HCT116 (cell line): ENCODE results near the gene ATP6V0C. TPM values are rescaled to one million over a fixed set of nuclear protein-coding genes. Genes with fewer than 3 reads are reported as not detected.

Experiments
- ATAC-seq: fragments of 200-7000 bp; cut with Tn5 transposase; 2 replicates; pipeline ENCODE4 v1.9.1; 2020; ENCODE audit warnings: mild to moderate bottlenecking, moderate library complexity
- BruUV-seq: library from RNA; stranded (reverse); fragments of 400-500 nt; replicated peaks from 2 replicates; lab custom pipeline; 2021; lab: Mats Ljungman, UMichigan
- CTCF ChIA-PET: fragments of 300-600 bp; sonication (Branson Sonifier 250); formaldehyde crosslinking; loops from one replicate; lab custom pipeline; 2021; ENCODE audit warnings: antibody characterized with exemption; lab: Charles Lee
- POLR2A ChIA-PET: fragments of 300-600, 350-600 bp; sonication (Branson Sonifier 250); formaldehyde crosslinking; loops from one replicate; lab custom pipeline; 2021; ENCODE audit warnings: antibody characterized with exemption; lab: Charles Lee
- RAD21 ChIA-PET, 2 experiments: fragments of 300-600 bp; sonication (Branson Sonifier 250); formaldehyde crosslinking; loops; one replicate each; lab custom pipeline; 2023; ENCODE audit warnings: low total read pairs in 2 of 2; ENCODE audit not compliant: uncharacterized antibody in 2 of 2, unreplicated experiment in 2 of 2, low non-redundant PET in 1 of 2; lab: Charles Lee
- DNase-seq: peaks from one replicate; pipeline ENCODE4 v3.0.0-alpha.2; 2010; ENCODE audit warnings: low read depth, low spot score
- H2AFZ ChIP-seq: fragments of 200-600 bp; shearing (Covaris generic), sonication (generic); 2 replicates; pipeline ENCODE4 v1.6.1; 2017; ENCODE audit warnings: low read depth, mixed run types, mixed read lengths, antibody characterized with exemption, low read length; ENCODE audit not compliant: poor library complexity, severe bottlenecking
- H3K27ac ChIP-seq: 2 replicates; pipeline ENCODE4 v1.5.1; 2012; ENCODE audit warnings: low read depth, low read length
- H3K27me3 ChIP-seq: fragments of 200-600 bp; sonication (generic); 2 replicates; pipeline ENCODE4 v1.6.1; 2016; ENCODE audit warnings: mixed run types, low read length, mixed read lengths; ENCODE audit not compliant: insufficient read depth
- H3K36me3 ChIP-seq, 2 experiments: fragments of 200-500 bp in 1 of 2; fragments of 200-600 bp in 1 of 2; sonication (Bioruptor generic) in 1 of 2; sonication (generic) in 1 of 2; 2 replicates each; pipeline versions ENCODE4 v1.5.1 to v1.6.1; 2014 to 2016; ENCODE audit warnings: low read length in 2 of 2, inconsistent platforms in 1 of 2, mixed read lengths in 1 of 2, mixed run types in 1 of 2; ENCODE audit not compliant: insufficient read depth in 2 of 2, control insufficient read depth in 1 of 2
- H3K4me1 ChIP-seq, 2 experiments: fragments of 200-600 bp in 1 of 2; sonication (generic) in 1 of 2; 2 replicates each; pipeline versions ENCODE4 v1.5.1 to v1.6.1; 2012 to 2017; ENCODE audit warnings: low read length in 2 of 2, inconsistent platforms in 1 of 2, mild to moderate bottlenecking in 1 of 2, mixed read lengths in 1 of 2, mixed run types in 1 of 2, moderate library complexity in 1 of 2; ENCODE audit not compliant: insufficient read depth in 2 of 2, control insufficient read depth in 1 of 2
- H3K4me2 ChIP-seq: fragments of 200-600 bp; sonication (generic); 2 replicates; pipeline ENCODE4 v1.6.1; 2017; ENCODE audit warnings: mixed run types, low read length, mixed read lengths
- H3K4me3 ChIP-seq, 2 experiments: fragments of 200-600 bp in 1 of 2; sonication (generic) in 1 of 2; replicated peaks in 1 of 2; 2 replicates each; pipeline ENCODE4 v1.5.1; 2011 to 2016; ENCODE audit warnings: low read length in 2 of 2, control low read depth in 1 of 2, low read depth in 1 of 2, mild to moderate bottlenecking in 1 of 2, mixed read lengths in 1 of 2, mixed run types in 1 of 2
- H3K79me2 ChIP-seq: fragments of 200-600 bp; sonication (generic); 2 replicates; pipeline ENCODE4 v1.6.1; 2017; ENCODE audit warnings: mild to moderate bottlenecking, mixed run types, low read length, moderate library complexity, mixed read lengths; ENCODE audit not compliant: insufficient read depth
- H3K9ac ChIP-seq: fragments of 200-600 bp; sonication (generic); 2 replicates; pipeline ENCODE4 v1.6.1; 2016; ENCODE audit warnings: low read length, mixed read lengths
- H3K9me2 ChIP-seq: fragments of 200-600 bp; sonication (generic), shearing (Covaris generic); 2 replicates; pipeline ENCODE4 v1.6.1; 2017; ENCODE audit warnings: mixed run types, mild to moderate bottlenecking, moderate library complexity; ENCODE audit not compliant: insufficient read depth
- H3K9me3 ChIP-seq, 2 experiments: fragments of 200-500 bp in 1 of 2; fragments of 200-600 bp in 1 of 2; sonication (Bioruptor generic) in 1 of 2; sonication (generic) in 1 of 2; 2 replicates each; pipeline ENCODE4 v1.6.1; 2014 to 2017; ENCODE audit warnings: low read length in 2 of 2, mixed read lengths in 2 of 2, inconsistent platforms in 1 of 2, low read depth in 1 of 2, mild to moderate bottlenecking in 1 of 2, mixed run types in 1 of 2, moderate library complexity in 1 of 2; ENCODE audit not compliant: control insufficient read depth in 1 of 2, insufficient read depth in 1 of 2
- H4K20me1 ChIP-seq: fragments of 200-600 bp; sonication (generic), shearing (Covaris generic); 2 replicates; pipeline ENCODE4 v1.6.1; 2017; ENCODE audit warnings: mixed run types, mild to moderate bottlenecking, moderate library complexity; ENCODE audit not compliant: insufficient read depth
- CBX3 ChIP-seq: IDR thresholded peaks from 2 replicates; pipeline ENCODE4 v1.6.1; 2012; ENCODE audit warnings: low read depth
- ELF1 ChIP-seq: IDR thresholded peaks from 2 replicates; pipeline ENCODE4 v1.6.1; 2012; ENCODE audit warnings: low read depth, borderline replicate concordance
- EZH2 ChIP-seq: fragments of 200-600 bp; sonication (generic); IDR thresholded peaks from 2 replicates; pipeline ENCODE4 v1.6.1; 2017; ENCODE audit warnings: antibody characterized with exemption, mixed run types
- JUND ChIP-seq: IDR thresholded peaks from 2 replicates; pipeline ENCODE4 v1.6.1; 2012
- POLR2A ChIP-seq: IDR thresholded peaks from 2 replicates; pipeline ENCODE4 v1.7.0; 2011; ENCODE audit warnings: borderline replicate concordance; ENCODE audit not compliant: insufficient read depth, insufficient read length; ENCODE audit errors: extremely low read depth
- POLR2AphosphoS5 ChIP-seq: IDR thresholded peaks from 2 replicates; pipeline ENCODE4 v1.6.1; 2011; ENCODE audit warnings: mild to moderate bottlenecking, low read depth, low read length, moderate library complexity
- SIN3A ChIP-seq: IDR thresholded peaks from 2 replicates; pipeline ENCODE4 v1.6.1; 2012; ENCODE audit warnings: low read depth
- SP1 ChIP-seq: IDR thresholded peaks from 2 replicates; pipeline ENCODE4 v1.6.1; 2012; ENCODE audit warnings: low read depth
- TCF7L2 ChIP-seq: IDR thresholded peaks from 2 replicates; pipeline ENCODE4 v1.7.0; 2011; ENCODE audit warnings: borderline replicate concordance, inconsistent platforms; ENCODE audit not compliant: insufficient read depth, insufficient read length; ENCODE audit errors: extremely low read depth
- YY1 ChIP-seq: IDR thresholded peaks from 2 replicates; pipeline ENCODE4 v1.6.1; 2011; ENCODE audit warnings: low read length, low read depth, moderate library complexity, mild to moderate bottlenecking; ENCODE audit not compliant: insufficient replicate concordance; ENCODE audit errors: extremely low read depth
- ZBTB33 ChIP-seq: IDR thresholded peaks from 2 replicates; pipeline ENCODE4 v1.6.1; 2011; ENCODE audit warnings: mild to moderate bottlenecking, low read length, moderate library complexity; ENCODE audit not compliant: insufficient replicate concordance; ENCODE audit errors: extremely low read depth
- ZFX ChIP-seq: fragments of 450-650 bp; IDR thresholded peaks from 2 replicates; pipeline ENCODE4 v1.6.1; 2017
- ZNF274 ChIP-seq: fragments of 200-500 bp; sonication (Bioruptor generic); IDR thresholded peaks from 2 replicates; pipeline ENCODE4 v1.6.1; 2014; ENCODE audit warnings: mild to moderate bottlenecking, low read depth, low read length, inconsistent platforms
- intact Hi-C: fragments of 100-400 bp; cut with micrococcal nuclease; formaldehyde crosslinking; loops from 2 replicates; pipeline ENCODE4 v1.10.0; 2022
- total RNA-seq: library from RNA; stranded (reverse); gene quantifications from one replicate; pipeline ENCODE4 v1.2.1, GENCODE V29; 2021; ENCODE audit not compliant: unreplicated experiment

Gene ATP6V0C
- total RNA-seq, 1 experiment from 2014 or later = 187 TPM

- no peak overlapping the region for H3K4me3 ChIP-seq
- no peaks in the 10 kb centered on the region for H3K27me3 ChIP-seq
- no peak overlapping the region for H3K4me2 ChIP-seq
- no peaks in the 10 kb centered on the region for H3K79me2 ChIP-seq
- RAD21 ChIA-PET = no interaction called here
- peaks cover 3 to 12% of the 10 kb centered on the region in 2 experiments; a peak in 3 of 4 replicates for H3K4me1 ChIP-seq
- CTCF ChIA-PET = no interaction called here
- no peaks in the 10 kb centered on the region for H4K20me1 ChIP-seq
- peaks cover 0 to 4% of the 10 kb centered on the region in 2 experiments; a peak in 1 of 4 replicates for H3K36me3 ChIP-seq
- intact Hi-C loops = no loop called here
- POLR2A ChIA-PET = no interaction called here
- no peak overlapping the region for H3K27ac ChIP-seq
- no peak overlapping the region for H2AFZ ChIP-seq
- H3K9ac ChIP-seq = no peak overlapping the region
- no peaks in the 10 kb centered on the region for H3K9me2 ChIP-seq
- BruUV-seq = no TSS peak
- ATAC-seq = no peak
- no peak for DNase-seq
- no peaks in the 10 kb centered on the region for H3K9me3 ChIP-seq
- TF ChIP-seq ELF1 (no peak), POLR2AphosphoS5 (no peak), CBX3 (no peak), POLR2A (no peak), SIN3A (no peak)
These were observed 15.1 kb upstream of the ATP6V0C start for GRCh38 chr16:2498531-2499253.

GRCh38 chr16:2499454-2499853, 14.3 kb upstream of the ATP6V0C start:
- Histone ChIP-seq H4K20me1 (no peaks in the 10 kb centered on the region), H3K9me2 (no peaks in the 10 kb centered on the region), H3K79me2 (no peaks in the 10 kb centered on the region), H3K4me2 (no peak overlapping the region), H3K27me3 (no peaks in the 10 kb centered on the region), H3K9ac (no peak overlapping the region), H3K4me1 (peaks cover 3 to 12% of the 10 kb centered on the region in 2 experiments; a peak in 3 of 4 replicates), H3K36me3 (peaks cover 0 to 4% of the 10 kb centered on the region in 2 experiments; a peak in 1 of 4 replicates), H3K9me3 (no peaks in the 10 kb centered on the region), H3K4me3 (no peak overlapping the region), H2AFZ (no peak overlapping the region), H3K27ac (no peak overlapping the region)
- POLR2A ChIA-PET = no interaction called here
- no peak for DNase-seq
- no peak for TF ChIP-seq SIN3A
- no peak for TF ChIP-seq EZH2
- no peak for TF ChIP-seq POLR2AphosphoS5
- TF ChIP-seq ZFX = no peak
- no peak for TF ChIP-seq SP1
- TF ChIP-seq ZNF274 = no peak
- no peak for TF ChIP-seq YY1
- no peak for TF ChIP-seq JUND
- TF ChIP-seq TCF7L2 = no peak
- TF ChIP-seq ZBTB33 = no peak
- CTCF ChIA-PET = interaction anchor here (1.7 kb wide), 1 partner anchor 203 kb away, joined by 4 read pairs; no protein-coding TSS in a partner anchor
- no TSS peak for BruUV-seq
- RAD21 ChIA-PET = no interaction called here
- ATAC-seq = no peak
- intact Hi-C loops = no loop called here
